Endothelial cell of umbilical vein (primary cell): ENCODE data around the gene ABLIM2. TPM values are rescaled to one million over a fixed set of nuclear protein-coding genes. Genes with fewer than 3 reads are reported as not detected.

Experiments
- BruUV-seq: library from RNA; stranded (reverse); fragments of 400-500 nt; replicated peaks from 2 replicates; lab custom pipeline; 2021; lab: Mats Ljungman, UMichigan
- CTCF ChIA-PET: fragments of 300-600, 350-600 bp; sonication (Branson Sonifier 250); formaldehyde crosslinking; loops from one replicate; lab custom pipeline; 2021; ENCODE audit warnings: antibody characterized with exemption, inconsistent platforms; lab: Charles Lee
- POLR2A ChIA-PET: fragments of 300-600, 350-600 bp; sonication (Branson Sonifier 250); formaldehyde crosslinking; loops from one replicate; lab custom pipeline; 2021; ENCODE audit warnings: antibody characterized with exemption, inconsistent platforms; lab: Charles Lee
- DNase-seq: peaks from one replicate; pipeline ENCODE4 v3.0.0-alpha.2; 2011; ENCODE audit warnings: low read depth, low spot score
- FAIRE-seq: peaks from 2 replicates; lab custom pipeline; 2011; peaks lifted over from hg19 to GRCh38; lab: Jason Lieb, UNC
- H2AFZ ChIP-seq: 2 replicates; pipeline ENCODE4 v1.6.0; 2012; ENCODE audit warnings: low read depth, low read length, control low read depth, inconsistent platforms
- H3K27ac ChIP-seq: 2 replicates; pipeline ENCODE4 v1.5.1; 2011; ENCODE audit warnings: low read depth, mild to moderate bottlenecking, control low read depth, low read length, moderate library complexity; ENCODE audit not compliant: insufficient read depth
- H3K27me3 ChIP-seq, 2 experiments: 2 replicates each; pipeline versions ENCODE4 v1.6.0 to v1.6.1; 2011; ENCODE audit warnings: low read length in 2 of 2, mixed read lengths in 1 of 2; ENCODE audit not compliant: control insufficient read depth in 2 of 2, insufficient read depth in 2 of 2
- H3K36me3 ChIP-seq, 2 experiments: 2 replicates in 1 of 2; 3 replicates in 1 of 2; pipeline ENCODE4 v1.5.1; 2011; ENCODE audit warnings: low read length in 2 of 2, mild to moderate bottlenecking in 1 of 2, moderate library complexity in 1 of 2; ENCODE audit not compliant: control insufficient read depth in 2 of 2, insufficient read depth in 2 of 2; ENCODE audit errors: extremely low read depth in 1 of 2
- H3K4me1 ChIP-seq: 3 replicates; pipeline ENCODE4 v1.5.1; 2011; ENCODE audit warnings: mild to moderate bottlenecking, low read length; ENCODE audit not compliant: control insufficient read depth, insufficient read depth; ENCODE audit errors: extremely low read depth
- H3K4me2 ChIP-seq: 2 replicates; pipeline ENCODE4 v1.6.1; 2011; ENCODE audit warnings: low read length, control low read depth, mixed read lengths; ENCODE audit not compliant: insufficient read depth
- H3K4me3 ChIP-seq, 3 experiments: fragments of 200-600 bp in 1 of 3; sonication (generic), shearing (Covaris generic) in 1 of 3; replicated peaks in 1 of 3; 2 replicates each; pipeline ENCODE4 v1.5.1; 2011 to 2016; ENCODE audit warnings: control low read depth in 3 of 3, low read length in 3 of 3, mild to moderate bottlenecking in 2 of 3, inconsistent platforms in 1 of 3, low read depth in 1 of 3, moderate library complexity in 1 of 3; ENCODE audit not compliant: insufficient read depth in 1 of 3
- H3K79me2 ChIP-seq: 2 replicates; pipeline ENCODE4 v1.6.0; 2012; ENCODE audit warnings: low read length, inconsistent platforms; ENCODE audit not compliant: control insufficient read depth, insufficient read depth
- H3K9ac ChIP-seq: replicated peaks from 2 replicates; pipeline ENCODE3; 2011; ENCODE audit warnings: low read length, control low read depth; ENCODE audit not compliant: insufficient read depth; ENCODE audit errors: extremely low read depth
- H3K9me1 ChIP-seq: replicated peaks from 3 replicates; pipeline ENCODE4 v1.6.0; 2011; ENCODE audit warnings: mild to moderate bottlenecking, low read length; ENCODE audit not compliant: control insufficient read depth, insufficient read depth; ENCODE audit errors: extremely low read depth
- H3K9me3 ChIP-seq: replicated peaks from 2 replicates; pipeline ENCODE4 v1.5.1; 2012; ENCODE audit warnings: low read length, inconsistent platforms; ENCODE audit not compliant: control insufficient read depth, insufficient read depth
- H4K20me1 ChIP-seq: replicated peaks from 2 replicates; pipeline ENCODE3; 2011; ENCODE audit warnings: mild to moderate bottlenecking, low read length; ENCODE audit not compliant: control insufficient read depth, insufficient read depth; ENCODE audit errors: extremely low read depth
- CTCF ChIP-seq, 2 donors: IDR thresholded peaks; 1 replicate in 1 of 2; 2 replicates in 1 of 2; pipeline ENCODE4 v1.5.1; 2011; ENCODE audit warnings: low read length in 2 of 2, mild to moderate bottlenecking in 2 of 2, moderate library complexity in 2 of 2, control low read depth in 1 of 2, inconsistent platforms in 1 of 2, low read depth in 1 of 2; ENCODE audit not compliant: insufficient read depth in 1 of 2; ENCODE audit errors: extremely low read depth in 1 of 2
- EZH2 ChIP-seq: IDR thresholded peaks from 2 replicates; pipeline ENCODE4 v1.6.1; 2012; ENCODE audit warnings: borderline replicate concordance, low read depth, mild to moderate bottlenecking, moderate library complexity, low read length, inconsistent platforms; ENCODE audit not compliant: severe bottlenecking
- FOS ChIP-seq: IDR thresholded peaks from 2 replicates; pipeline ENCODE4 v1.6.1; 2011; ENCODE audit warnings: mild to moderate bottlenecking, low read length, moderate library complexity, borderline replicate concordance; ENCODE audit not compliant: insufficient read depth
- JUN ChIP-seq: IDR thresholded peaks from 2 replicates; pipeline ENCODE4 v1.6.1; 2011; ENCODE audit warnings: borderline replicate concordance, low read depth; ENCODE audit not compliant: insufficient read length, insufficient read depth
- MYC ChIP-seq: IDR thresholded peaks from one replicate; pipeline ENCODE4 v1.6.1; 2011; ENCODE audit warnings: mild to moderate bottlenecking, low read depth, low read length
- dilution Hi-C: fragments of 300-500 bp; cut with MboI; formaldehyde crosslinking; loops from one replicate; pipeline ENCODE4 v1.15.0; 2019; ENCODE audit warnings: low sequenced_read_pairs; ENCODE audit not compliant: extremely low pct_ligation_motif_present
- intact Hi-C: fragments of 100-400 bp; cut with micrococcal nuclease; formaldehyde crosslinking; loops from one replicate; pipeline ENCODE4 v1.10.0; 2022
- polyA plus RNA-seq, 4 experiments: library from polyadenylated mRNA; depleted of rRNA in 3 of 4; stranded (reverse) in 3 of 4; unstranded in 1 of 4; fragments of >200 nt; gene quantifications; 2 replicates each; pipeline versions ENCODE4 v1.2.1 to v1.2.3, GENCODE V29; 2011 to 2012; ENCODE audit warnings: missing spikeins in 1 of 4
- total RNA-seq: library from RNA; stranded (reverse); gene quantifications from 2 replicates; pipeline ENCODE4 v1.2.3, GENCODE V29; 2021

The ABLIM2 gene
- total and polyA plus RNA-seq, 2 donors (not counting 3 experiments of a cell fraction or from before 2014, with no cell fraction given), result 0.28 to 0.66 TPM

- ChIA-PET CTCF (interaction anchor here (1.4 to 1.6 kb wide), 2 partner anchors 11 to 32 kb away, joined by 5 to 6 read pairs; no protein-coding TSS in a partner anchor), POLR2A (no interaction called here)
- Histone ChIP-seq H3K9ac (no peak overlapping the region), H3K4me3 (no peak overlapping the region), H3K36me3 (no peaks in the 10 kb centered on the region), H3K79me2 (no peaks in the 10 kb centered on the region), H3K9me3 (no peaks in the 10 kb centered on the region), H3K9me1 (no peaks in the 10 kb centered on the region), H3K4me1 (no peaks in the 10 kb centered on the region), H4K20me1 (no peaks in the 10 kb centered on the region), H2AFZ (no peak overlapping the region), H3K27ac (no peak overlapping the region), H3K4me2 (no peak overlapping the region), H3K27me3 (no peaks in the 10 kb centered on the region)
- intact Hi-C loops (no loop called here), dilution Hi-C loops (no loop called here)
- no peak for DNase-seq
- no peak for TF ChIP-seq FOS
- no peak for TF ChIP-seq CTCF (IDR thresholded peaks at IDR 0.05; ENCODE audit: extremely low read depth in 1 of 2, insufficient read depth in 1 of 2, low read depth in 1 of 2, low read length in 2 of 2)
- no peak for TF ChIP-seq EZH2
- TF ChIP-seq JUN, result no peak
- no peak for TF ChIP-seq MYC
- FAIRE-seq, result no peak
- no TSS peak for BruUV-seq
Measured at GRCh38 chr4:8144359-8144758, 14.3 kb downstream of the ABLIM2 start.
